ENCODE data around the gene ASB2. TPM values are rescaled to one million over a fixed set of nuclear protein-coding genes. Genes with fewer than 3 reads are reported as not detected.
A peak's percentile ranks its signal among the peaks of the same experiment; 100 is the strongest.

Gene ASB2
- total RNA-seq, 1 experiment from 2014 or later = not detected

DNA sequence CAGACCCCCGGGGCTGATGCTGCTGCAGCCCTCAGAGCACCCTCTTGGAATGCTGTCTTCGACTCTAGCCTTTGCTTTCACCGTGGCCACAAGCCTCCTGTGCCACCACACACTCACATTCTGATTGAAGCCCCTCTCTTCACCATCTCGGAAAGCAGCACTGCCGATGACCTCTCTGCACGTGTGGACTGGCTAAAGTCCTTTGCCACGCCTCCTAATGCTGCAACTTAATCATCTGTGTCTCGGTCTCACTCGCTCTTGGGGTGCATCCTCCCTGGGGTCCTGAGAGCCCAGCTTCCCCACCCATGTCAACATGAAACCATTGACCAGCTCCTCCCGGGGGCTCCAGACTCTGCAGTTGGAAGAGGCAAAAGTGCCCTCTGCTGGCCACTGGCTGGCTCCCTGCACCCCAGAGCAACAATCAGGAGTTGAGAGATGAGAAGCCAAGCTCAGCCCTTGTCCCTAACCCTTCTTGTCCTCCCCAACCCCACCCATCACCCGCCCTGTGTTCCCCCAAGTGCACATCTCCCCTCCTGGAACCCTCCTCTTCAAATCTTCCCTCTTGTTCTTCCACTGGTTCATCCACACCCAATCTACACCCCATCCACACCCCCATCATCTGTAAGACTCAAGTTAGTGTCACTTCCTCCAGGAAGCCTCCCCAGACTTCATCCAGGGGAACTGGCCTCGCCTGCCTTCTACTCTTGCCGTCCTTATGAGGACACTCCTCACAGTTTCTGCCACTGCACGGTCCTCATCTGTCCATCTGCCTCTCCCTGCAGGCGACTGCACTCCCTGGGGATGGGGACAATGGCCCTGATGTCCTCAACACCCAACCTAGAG, 72.8 kb downstream of the ASB2 start:
- POLR2A ChIA-PET (ENCODE audit: low non-redundant PET) = no interaction called here
- Histone ChIP-seq H3K4me3 (ENCODE audit: low read depth, low read length, poor library complexity, severe bottlenecking) (no peak overlapping the region), H3K9me3 (ENCODE audit: low read depth, low read length, poor library complexity, severe bottlenecking) (no peaks in the 10 kb centered on the region), H3K4me1 (ENCODE audit: insufficient read depth, low read length, poor library complexity, severe bottlenecking) (no peaks in the 10 kb centered on the region), H3K27ac (ENCODE audit: low read depth, low read length, poor library complexity, severe bottlenecking) (no peak overlapping the region), H3K36me3 (ENCODE audit: insufficient read depth, low read length, poor library complexity, severe bottlenecking) (no peaks in the 10 kb centered on the region), H3K27me3 (replicated peaks; ENCODE audit: insufficient read depth, low read depth, low read length, poor library complexity) (peaks cover 15% of the 10 kb centered on the region)
- intact Hi-C loops (cut with micrococcal nuclease; ENCODE audit: unreplicated experiment) = no loop called here
- no peak for DNase-seq (ENCODE audit: low spot score)
- no TSS peak for BruUV-seq (replicated peaks)
- CTCF ChIA-PET = interaction anchor here (0.6 to 2.1 kb wide), 4 partner anchors 46 to 249 kb away, joined by 3 to 11 read pairs (median 4); no protein-coding TSS in a partner anchor
- TF ChIP-seq, protein P1, sequence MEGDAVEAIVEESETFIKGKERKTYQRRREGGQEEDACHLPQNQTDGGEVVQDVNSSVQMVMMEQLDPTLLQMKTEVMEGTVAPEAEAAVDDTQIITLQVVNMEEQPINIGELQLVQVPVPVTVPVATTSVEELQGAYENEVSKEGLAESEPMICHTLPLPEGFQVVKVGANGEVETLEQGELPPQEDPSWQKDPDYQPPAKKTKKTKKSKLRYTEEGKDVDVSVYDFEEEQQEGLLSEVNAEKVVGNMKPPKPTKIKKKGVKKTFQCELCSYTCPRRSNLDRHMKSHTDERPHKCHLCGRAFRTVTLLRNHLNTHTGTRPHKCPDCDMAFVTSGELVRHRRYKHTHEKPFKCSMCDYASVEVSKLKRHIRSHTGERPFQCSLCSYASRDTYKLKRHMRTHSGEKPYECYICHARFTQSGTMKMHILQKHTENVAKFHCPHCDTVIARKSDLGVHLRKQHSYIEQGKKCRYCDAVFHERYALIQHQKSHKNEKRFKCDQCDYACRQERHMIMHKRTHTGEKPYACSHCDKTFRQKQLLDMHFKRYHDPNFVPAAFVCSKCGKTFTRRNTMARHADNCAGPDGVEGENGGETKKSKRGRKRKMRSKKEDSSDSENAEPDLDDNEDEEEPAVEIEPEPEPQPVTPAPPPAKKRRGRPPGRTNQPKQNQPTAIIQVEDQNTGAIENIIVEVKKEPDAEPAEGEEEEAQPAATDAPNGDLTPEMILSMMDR (conservative IDR thresholded peaks at IDR 0.05; ENCODE audit: low read depth, low read length) = peak; percentile 42
- no peak for TF ChIP-seq EZH2 (IDR thresholded peaks at IDR 0.05; ENCODE audit: borderline replicate concordance, low read depth, low read length, poor library complexity, severe bottlenecking)

DNA sequence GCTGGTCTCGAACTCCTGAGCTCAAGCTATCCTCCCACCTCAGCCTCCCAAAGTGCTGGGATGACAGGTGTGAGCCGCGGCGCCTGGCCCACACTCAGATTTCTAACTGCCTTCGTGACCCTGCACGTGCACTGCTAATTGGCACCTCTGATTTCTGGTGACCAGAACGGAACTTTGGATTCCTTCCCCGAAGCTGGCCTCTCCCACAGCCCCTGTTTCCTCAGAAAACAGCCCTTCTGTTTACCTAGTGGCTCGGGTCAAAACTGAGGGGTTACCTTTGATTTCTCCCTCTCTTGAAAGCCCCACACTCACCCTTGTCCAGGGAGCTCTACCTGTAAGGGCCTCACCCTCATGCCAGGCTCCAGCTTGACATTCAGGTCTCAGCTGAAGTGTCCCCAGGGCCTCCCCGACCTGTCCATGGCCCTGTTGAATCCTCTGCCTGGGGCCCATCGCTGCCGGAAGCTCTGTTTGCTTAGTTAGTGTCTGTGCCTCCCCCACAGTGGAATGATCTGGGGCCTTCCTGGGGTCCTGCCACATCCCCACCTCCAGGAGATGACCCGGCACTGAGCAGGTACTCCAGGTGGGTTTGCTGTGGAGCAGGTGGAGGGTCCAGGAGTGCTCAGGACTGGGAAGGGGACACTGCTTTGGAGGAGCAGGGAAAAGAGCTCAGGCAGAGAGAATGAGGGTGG, 73.6 kb downstream of the ASB2 start:
- intact Hi-C loops (cut with micrococcal nuclease; ENCODE audit: unreplicated experiment) = no loop called here
- CTCF ChIA-PET = interaction anchor here (1.1 to 2.1 kb wide), 2 partner anchors 45 to 248 kb away, joined by 3 to 11 read pairs; no protein-coding TSS in a partner anchor
- Histone ChIP-seq H3K9me3 (ENCODE audit: low read depth, low read length, poor library complexity, severe bottlenecking) (no peaks in the 10 kb centered on the region), H3K4me3 (ENCODE audit: low read depth, low read length, poor library complexity, severe bottlenecking) (no peak overlapping the region), H3K27ac (ENCODE audit: low read depth, low read length, poor library complexity, severe bottlenecking) (no peak overlapping the region), H3K4me1 (ENCODE audit: insufficient read depth, low read length, poor library complexity, severe bottlenecking) (no peaks in the 10 kb centered on the region), H3K36me3 (ENCODE audit: insufficient read depth, low read length, poor library complexity, severe bottlenecking) (no peaks in the 10 kb centered on the region), H3K27me3 (replicated peaks; ENCODE audit: insufficient read depth, low read depth, low read length, poor library complexity) (peaks cover 15% of the 10 kb centered on the region)
- no TSS peak for BruUV-seq (replicated peaks)
- no peak for DNase-seq (ENCODE audit: low spot score)
- TF ChIP-seq, protein P1 (conservative IDR thresholded peaks at IDR 0.05; ENCODE audit: low read depth, low read length) = no peak
- TF ChIP-seq EZH2 (IDR thresholded peaks at IDR 0.05; ENCODE audit: borderline replicate concordance, low read depth, low read length, poor library complexity, severe bottlenecking) = no peak
- POLR2A ChIA-PET (ENCODE audit: low non-redundant PET) = no interaction called here

DNA sequence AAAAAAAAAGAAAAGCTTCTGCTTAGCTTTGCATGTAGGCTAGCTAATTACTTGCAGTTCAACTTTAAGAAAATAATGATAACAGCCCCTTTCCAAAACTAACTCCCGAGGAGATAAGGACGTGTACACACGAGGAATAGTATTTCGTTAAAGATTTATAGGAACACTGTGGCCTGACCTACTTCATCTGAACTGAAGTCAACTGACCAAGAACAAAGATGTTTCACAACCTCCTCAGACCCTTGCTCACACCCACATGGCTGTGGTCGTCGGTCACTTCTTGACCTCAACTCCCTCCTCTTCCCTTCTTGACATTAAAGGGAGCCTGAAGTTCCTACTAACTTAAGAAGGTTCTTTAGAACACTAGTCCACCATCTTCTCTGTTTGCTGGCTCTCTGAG, 74.6 kb downstream of the ASB2 start:
- Histone ChIP-seq H3K27ac (ENCODE audit: low read depth, low read length, poor library complexity, severe bottlenecking) (no peak overlapping the region), H3K4me3 (ENCODE audit: low read depth, low read length, poor library complexity, severe bottlenecking) (no peak overlapping the region), H3K27me3 (replicated peaks; ENCODE audit: insufficient read depth, low read depth, low read length, poor library complexity) (peaks cover 15% of the 10 kb centered on the region), H3K36me3 (ENCODE audit: insufficient read depth, low read length, poor library complexity, severe bottlenecking) (no peaks in the 10 kb centered on the region), H3K4me1 (ENCODE audit: insufficient read depth, low read length, poor library complexity, severe bottlenecking) (no peaks in the 10 kb centered on the region), H3K9me3 (ENCODE audit: low read depth, low read length, poor library complexity, severe bottlenecking) (no peaks in the 10 kb centered on the region)
- intact Hi-C loops (cut with micrococcal nuclease; ENCODE audit: unreplicated experiment) = no loop called here
- no peak for DNase-seq (ENCODE audit: low spot score)
- no TSS peak for BruUV-seq (replicated peaks)
- ChIA-PET CTCF (interaction anchor here (0.7 kb wide), 1 partner anchor 1881 kb away, joined by 4 read pairs; no protein-coding TSS in a partner anchor), POLR2A (ENCODE audit: low non-redundant PET) (no interaction called here)
- no peak for TF ChIP-seq EZH2 (IDR thresholded peaks at IDR 0.05; ENCODE audit: borderline replicate concordance, low read depth, low read length, poor library complexity, severe bottlenecking)
- TF ChIP-seq, protein P1 (conservative IDR thresholded peaks at IDR 0.05; ENCODE audit: low read depth, low read length) = no peak

Measured in A673 (cell line).